PC-9 (cell line): ENCODE data around the gene CLCA4.

ENCODE experiments used
- CTCF ChIP-seq: fragments of 200-600 bp; sonication (generic); conservative IDR thresholded peaks from 2 replicates; pipeline ENCODE4 v1.6.1; 2017; ENCODE audit warnings: mixed run types, antibody characterized with exemption, mild to moderate bottlenecking, moderate library complexity
- EZH2 ChIP-seq: fragments of 200-600 bp; sonication (generic); IDR thresholded peaks from 2 replicates; pipeline ENCODE4 v1.8.0; 2017; ENCODE audit warnings: antibody characterized with exemption, low read depth

GRCh38 chr1:86500714-86501113, 46.2 kb upstream of the CLCA4 start:
- no peak for TF ChIP-seq CTCF
- TF ChIP-seq EZH2: no peak
